ENCODE measurements around the gene SULF2.

SULF2 gene

GRCh38 chr20:47664744-47665143 lies 120.5 kb downstream of the SULF2 start:
- intact Hi-C loops (cut with DNase I) = no loop called here
- DNase-seq = peak in 1 of 10 donors; percentile 66

- DNase-seq = no peak
- intact Hi-C loops (cut with DNase I) = no loop called here
Observed at GRCh38 chr20:47664068-47664437, 121.2 kb downstream of the SULF2 start.

GRCh38 chr20:47663354-47664067 lies 121.8 kb downstream of the SULF2 start:
- intact Hi-C loops (cut with DNase I) = loop anchor here (1.0 kb wide), 1 partner anchor 958 kb away; no protein-coding TSS in a partner anchor

GRCh38 chr20:47662483-47663353 lies 122.6 kb downstream of the SULF2 start:
- DNase-seq = peak in 1 of 10 donors; percentile 40
- intact Hi-C loops (cut with DNase I) = loop anchor here (1.0 kb wide), 1 partner anchor 959 kb away; no protein-coding TSS in a partner anchor

More at GRCh38 chr20:47663354-47664067, 121.8 kb downstream of the SULF2 start:
- DNase-seq = peak; percentile 58 to 97 (median 87)

GRCh38 chr20:47661714-47662113 lies 123.6 kb downstream of the SULF2 start:
- intact Hi-C loops (cut with DNase I) = no loop called here
- DNase-seq = no peak

- no peak for DNase-seq
- intact Hi-C loops (cut with DNase I) = no loop called here
Observed at GRCh38 chr20:47660983-47661700, 124.1 kb downstream of the SULF2 start.

- intact Hi-C loops (cut with DNase I) = no loop called here
- no peak for DNase-seq
Observed at GRCh38 chr20:47660602-47660905, 124.7 kb downstream of the SULF2 start.

- DNase-seq = no peak
- intact Hi-C loops (cut with DNase I) = no loop called here
Observed at GRCh38 chr20:47659904-47660601, 125.2 kb downstream of the SULF2 start.

- DNase-seq = no peak
- intact Hi-C loops (cut with DNase I) = no loop called here
Observed at GRCh38 chr20:47656318-47656717, 129.0 kb downstream of the SULF2 start.

- intact Hi-C loops (cut with DNase I) = no loop called here
- DNase-seq = no peak
Observed at GRCh38 chr20:47655635-47656034, 129.6 kb downstream of the SULF2 start.

GRCh38 chr20:47654370-47654769 lies 130.9 kb downstream of the SULF2 start:
- intact Hi-C loops (cut with DNase I) = no loop called here
- no peak for DNase-seq

GRCh38 chr20:47653869-47654268 lies 131.4 kb downstream of the SULF2 start:
- DNase-seq = no peak
- intact Hi-C loops (cut with DNase I) = no loop called here

GRCh38 chr20:47652794-47653193 lies 132.5 kb downstream of the SULF2 start:
- intact Hi-C loops (cut with DNase I) = no loop called here
- DNase-seq = no peak

- no peak for DNase-seq
Observed at GRCh38 chr20:47652301-47652700, 133.0 kb downstream of the SULF2 start.

GRCh38 chr20:47648943-47649342 lies 136.3 kb downstream of the SULF2 start:
- intact Hi-C loops (cut with DNase I) = no loop called here
- no peak for DNase-seq

More at GRCh38 chr20:47652301-47652700, 133.0 kb downstream of the SULF2 start:
- intact Hi-C loops (cut with DNase I) = no loop called here

GRCh38 chr20:47647994-47648393 lies 137.3 kb downstream of the SULF2 start:
- DNase-seq = no peak
- intact Hi-C loops (cut with DNase I) = no loop called here

- intact Hi-C loops (cut with DNase I) = no loop called here
- no peak for DNase-seq
Observed at GRCh38 chr20:47645632-47646031, 139.6 kb downstream of the SULF2 start.

- intact Hi-C loops (cut with DNase I) = no loop called here
- no peak for DNase-seq
Observed at GRCh38 chr20:47642624-47643023, 142.7 kb downstream of the SULF2 start.

GRCh38 chr20:47642118-47642517 lies 143.2 kb downstream of the SULF2 start:
- intact Hi-C loops (cut with DNase I) = no loop called here
- no peak for DNase-seq

- intact Hi-C loops (cut with DNase I) = no loop called here
- DNase-seq = no peak
Observed at GRCh38 chr20:47638851-47639250, 146.4 kb downstream of the SULF2 start.

GRCh38 chr20:47635256-47635655 lies 150.0 kb downstream of the SULF2 start:
- no peak for DNase-seq
- intact Hi-C loops (cut with DNase I) = no loop called here
